HG02798 (cell line): ENCODE data around the gene PI16.
A peak's percentile ranks its signal among the peaks of the same experiment; 100 is the strongest.

Experiments used
- ATAC-seq: cut with Tn5 transposase; IDR thresholded peaks from one replicate; pipeline ENCODE4 v1.9.1; 2021; ENCODE audit warnings: mild to moderate bottlenecking; ENCODE audit not compliant: unreplicated experiment, poor library complexity

PI16 gene

GRCh38 chr6:36954262-36954931, at the start of gene PI16:
TSS of gene PI16 (plus strand) at chr6:36954738. CDS start at chr6:36954761, 23 bp downstream.
- ATAC-seq: no peak

GRCh38 chr6:36904851-36905393, 49.6 kb upstream of the PI16 start:
- no peak for ATAC-seq

- no peak for ATAC-seq
Measured at GRCh38 chr6:36906539-36907325, 47.8 kb upstream of the PI16 start.

GRCh38 chr6:36907781-36908180, 46.8 kb upstream of the PI16 start:
- ATAC-seq: no peak

GRCh38 chr6:36908747-36909146, 45.8 kb upstream of the PI16 start:
- no peak for ATAC-seq

- ATAC-seq: peak; percentile 6
Measured at GRCh38 chr6:36912030-36912454, 42.5 kb upstream of the PI16 start.

GRCh38 chr6:36912586-36912985, 42.0 kb upstream of the PI16 start:
- ATAC-seq: peak; percentile 89

- ATAC-seq: peak; percentile 4
Measured at GRCh38 chr6:36913082-36913481, 41.5 kb upstream of the PI16 start.

- no peak for ATAC-seq
Measured at GRCh38 chr6:36914227-36914794, 40.2 kb upstream of the PI16 start.

- no peak for ATAC-seq
Measured at GRCh38 chr6:36915599-36915998, 38.9 kb upstream of the PI16 start.

GRCh38 chr6:36916126-36916525, 38.4 kb upstream of the PI16 start:
- ATAC-seq: no peak

- no peak for ATAC-seq
Measured at GRCh38 chr6:36917541-36918193, 36.9 kb upstream of the PI16 start.

GRCh38 chr6:36920049-36920448, 34.5 kb upstream of the PI16 start:
- no peak for ATAC-seq

GRCh38 chr6:36920546-36920945, 34.0 kb upstream of the PI16 start:
- no peak for ATAC-seq

- ATAC-seq: no peak
Measured at GRCh38 chr6:36924131-36924530, 30.4 kb upstream of the PI16 start.

GRCh38 chr6:36924778-36925374, 29.7 kb upstream of the PI16 start:
- no peak for ATAC-seq

GRCh38 chr6:36925809-36926208, 28.7 kb upstream of the PI16 start:
- no peak for ATAC-seq

GRCh38 chr6:36926708-36927513, 27.6 kb upstream of the PI16 start:
- no peak for ATAC-seq
